Astrocyte of the cerebellum (primary cell): ENCODE measurements around the gene TEAD2.

Experiments used
- DNase-seq: peaks from one replicate; pipeline ENCODE4 v3.0.0-alpha.2; 2011; ENCODE audit warnings: low read depth
- H3K4me3 ChIP-seq: 2 replicates; pipeline ENCODE4 v1.5.1; 2011; ENCODE audit warnings: mild to moderate bottlenecking, low read depth, low read length, moderate library complexity
- in situ Hi-C: cut with HindIII; loops from 2 replicates; pipeline ENCODE4 v1.10.0; 2017; ENCODE audit warnings: low sequenced_read_pairs
- TF ChIP-seq, protein P1 (sequence below): IDR thresholded peaks from 2 replicates; pipeline ENCODE4 v1.5.1; 2012; ENCODE audit warnings: low read length, low read depth, moderate library complexity, mild to moderate bottlenecking; ENCODE audit errors: missing control alignments

Gene TEAD2

DNA sequence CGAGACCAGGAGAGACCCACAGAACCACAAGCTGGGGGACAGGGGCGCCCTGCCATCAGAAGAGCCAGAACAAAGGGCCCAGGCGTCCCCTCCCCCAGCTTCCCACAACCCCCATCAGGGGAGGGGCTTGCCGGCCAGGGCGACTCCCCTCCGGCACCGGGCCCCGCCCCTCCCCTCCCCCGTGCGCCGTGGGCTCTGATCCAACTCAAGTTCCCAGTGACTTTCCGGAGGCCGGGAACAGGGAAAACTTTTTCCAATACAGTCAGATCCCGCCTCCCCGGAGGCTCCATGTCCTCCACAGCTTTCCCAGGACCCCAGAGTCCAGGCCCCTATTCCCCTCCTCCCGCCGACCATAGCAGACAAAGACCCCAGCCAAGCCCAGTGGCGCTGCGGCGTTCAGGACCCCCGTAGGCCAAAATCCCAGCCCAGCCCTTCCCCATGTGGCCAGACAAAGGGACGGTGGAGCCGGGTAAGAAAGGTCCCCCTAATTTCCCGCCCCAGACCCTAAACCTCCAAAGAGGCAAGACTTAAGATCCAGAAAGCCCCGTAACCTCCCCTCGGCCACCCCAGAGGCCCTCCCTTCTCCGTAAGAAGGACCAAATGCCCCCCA, 673 bp downstream of the TEAD2 start:
- DNase-seq = peak; percentile 53
- in situ Hi-C loops = no loop called here
- TF ChIP-seq, protein P1, sequence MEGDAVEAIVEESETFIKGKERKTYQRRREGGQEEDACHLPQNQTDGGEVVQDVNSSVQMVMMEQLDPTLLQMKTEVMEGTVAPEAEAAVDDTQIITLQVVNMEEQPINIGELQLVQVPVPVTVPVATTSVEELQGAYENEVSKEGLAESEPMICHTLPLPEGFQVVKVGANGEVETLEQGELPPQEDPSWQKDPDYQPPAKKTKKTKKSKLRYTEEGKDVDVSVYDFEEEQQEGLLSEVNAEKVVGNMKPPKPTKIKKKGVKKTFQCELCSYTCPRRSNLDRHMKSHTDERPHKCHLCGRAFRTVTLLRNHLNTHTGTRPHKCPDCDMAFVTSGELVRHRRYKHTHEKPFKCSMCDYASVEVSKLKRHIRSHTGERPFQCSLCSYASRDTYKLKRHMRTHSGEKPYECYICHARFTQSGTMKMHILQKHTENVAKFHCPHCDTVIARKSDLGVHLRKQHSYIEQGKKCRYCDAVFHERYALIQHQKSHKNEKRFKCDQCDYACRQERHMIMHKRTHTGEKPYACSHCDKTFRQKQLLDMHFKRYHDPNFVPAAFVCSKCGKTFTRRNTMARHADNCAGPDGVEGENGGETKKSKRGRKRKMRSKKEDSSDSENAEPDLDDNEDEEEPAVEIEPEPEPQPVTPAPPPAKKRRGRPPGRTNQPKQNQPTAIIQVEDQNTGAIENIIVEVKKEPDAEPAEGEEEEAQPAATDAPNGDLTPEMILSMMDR = no peak
- H3K4me3 ChIP-seq = peak overlapping the region; percentile 94

DNA sequence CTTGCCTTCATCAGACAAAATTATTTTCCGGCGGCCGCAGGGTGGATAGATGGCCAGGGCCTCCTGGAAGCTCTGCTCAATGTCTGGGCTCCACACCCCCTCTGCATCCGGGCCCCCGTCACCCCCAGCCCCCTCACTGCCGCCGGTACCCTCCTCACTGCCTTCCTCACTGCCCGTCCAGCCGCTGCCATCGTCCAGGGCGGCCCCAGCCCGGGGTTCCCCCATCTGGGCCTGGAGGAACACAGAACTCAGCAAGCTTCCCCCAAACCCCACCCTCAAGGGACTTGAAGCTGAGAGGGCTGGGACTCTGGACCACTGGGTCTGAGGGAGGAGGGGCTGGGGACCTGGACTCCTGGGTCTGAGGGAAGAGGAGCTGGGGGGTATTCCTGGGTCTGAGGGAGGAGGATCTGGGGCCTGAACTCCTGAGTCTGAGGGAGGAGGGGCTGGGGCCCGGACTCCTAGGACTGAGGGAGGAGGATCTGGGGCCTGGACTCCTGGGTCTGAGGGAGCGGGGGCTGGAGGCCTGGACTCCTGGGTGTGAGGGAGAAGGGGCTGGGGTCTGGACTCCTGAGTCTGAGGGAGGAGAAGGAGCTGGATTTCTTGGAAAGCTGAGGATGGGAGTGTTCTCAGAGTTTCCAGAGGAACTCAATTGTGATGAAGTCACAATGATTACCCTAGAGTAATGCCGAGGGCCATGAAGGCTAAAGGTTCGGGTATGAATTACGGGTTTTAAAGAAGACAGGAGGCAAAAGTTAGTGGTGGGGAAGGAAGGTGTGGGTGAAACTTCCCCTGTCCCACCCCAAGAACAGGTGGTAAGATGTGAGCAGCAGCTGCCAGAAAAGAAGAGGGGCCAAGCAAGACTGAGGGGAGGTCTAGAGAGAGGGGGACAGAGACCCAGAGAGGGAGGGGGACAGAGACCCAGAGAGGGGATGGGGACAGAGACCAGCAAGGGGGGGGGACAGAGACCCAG, 2.1 kb downstream of the TEAD2 start:
- TF ChIP-seq, protein P1 = no peak
- no peak for DNase-seq
- in situ Hi-C loops = no loop called here
- H3K4me3 ChIP-seq = peak overlapping the region; percentile 94

DNA sequence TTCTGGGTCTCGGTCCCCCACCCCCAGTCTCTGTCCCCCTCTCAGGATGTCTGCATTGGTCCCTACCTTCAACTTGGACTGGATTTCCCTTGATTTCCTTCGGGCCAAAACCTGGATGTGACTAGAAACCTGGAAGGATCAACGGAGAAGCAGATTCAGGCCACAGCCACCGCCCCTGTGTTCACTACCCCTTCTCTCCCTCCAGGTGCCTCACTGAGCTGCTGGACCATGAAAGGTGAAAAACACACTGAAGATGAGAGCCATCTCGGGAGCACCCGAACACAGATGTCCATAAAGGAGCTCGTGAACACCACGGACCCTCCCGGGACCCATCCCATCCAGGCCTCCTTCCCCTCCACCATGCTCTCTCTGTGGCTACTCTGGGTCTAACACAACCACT, 5.0 kb downstream of the TEAD2 start:
- H3K4me3 ChIP-seq = no peak overlapping the region
- DNase-seq = no peak
- in situ Hi-C loops = no loop called here
- TF ChIP-seq, protein P1 = no peak

DNA sequence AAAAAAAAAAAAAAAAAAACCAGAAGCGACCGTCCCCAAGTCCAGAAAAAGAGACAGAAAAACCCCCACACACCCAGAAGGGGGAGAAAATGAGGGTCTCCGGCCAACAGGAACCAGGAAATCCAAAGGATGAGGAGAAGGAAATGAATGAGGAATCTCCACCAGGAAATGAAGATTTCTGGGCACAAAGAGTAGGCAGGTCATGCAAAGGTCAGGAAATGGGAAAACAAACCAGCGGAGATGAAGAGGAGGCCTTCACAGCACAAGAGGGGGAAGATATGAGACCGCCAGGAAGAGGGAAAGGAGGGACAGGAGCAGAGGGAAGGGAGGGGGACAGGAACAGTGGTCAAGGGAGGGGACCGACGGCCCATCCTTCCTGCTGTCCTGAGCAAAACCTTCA, 5.8 kb downstream of the TEAD2 start:
- H3K4me3 ChIP-seq = no peak overlapping the region
- in situ Hi-C loops = no loop called here
- no peak for DNase-seq
- TF ChIP-seq, protein P1 = no peak

DNA sequence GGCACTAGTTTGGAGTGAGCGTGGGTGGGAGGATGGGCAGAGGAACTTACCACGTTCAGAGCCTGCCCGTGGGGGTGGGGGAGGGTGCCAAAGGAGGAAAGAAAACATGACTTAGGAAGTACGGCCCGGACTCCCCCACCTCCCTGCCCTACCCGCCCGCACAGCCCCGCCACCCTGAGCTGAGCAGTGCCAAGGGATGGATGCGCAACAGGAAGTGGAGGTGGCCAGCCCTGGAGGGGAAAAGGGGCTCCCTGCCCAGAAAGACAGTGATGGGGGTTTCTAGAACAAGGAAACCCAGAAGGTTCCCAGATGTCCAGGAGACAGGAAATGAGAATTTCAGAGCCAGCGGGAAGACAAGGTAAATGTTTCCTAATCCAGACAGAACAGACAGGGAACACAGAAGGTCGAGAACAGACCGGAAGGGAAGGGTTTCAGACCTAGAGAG, 6.3 kb downstream of the TEAD2 start:
- in situ Hi-C loops = no loop called here
- no peak overlapping the region for H3K4me3 ChIP-seq
- TF ChIP-seq, protein P1 = no peak
- DNase-seq = no peak

DNA sequence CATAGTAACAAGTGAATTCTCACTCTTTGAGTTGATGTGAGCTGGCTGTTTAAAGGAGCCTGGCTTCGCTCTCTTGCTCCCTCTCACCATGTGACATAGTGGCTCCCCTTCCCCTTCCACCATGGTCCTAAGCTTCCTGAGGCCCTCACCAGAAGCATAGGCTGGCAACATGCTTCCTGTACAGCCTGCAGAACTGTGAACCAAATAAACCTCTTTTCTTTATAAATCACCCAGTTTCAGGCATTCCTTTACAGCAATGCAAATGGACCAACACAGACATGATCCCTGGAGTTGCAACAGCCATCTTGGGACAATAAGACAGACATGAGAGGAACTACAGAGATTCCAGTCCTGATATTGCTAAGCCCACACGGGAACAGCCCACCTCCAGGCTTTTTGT, 12.6 kb downstream of the TEAD2 start:
- in situ Hi-C loops = no loop called here
- DNase-seq = no peak
- TF ChIP-seq, protein P1 = no peak
- no peak overlapping the region for H3K4me3 ChIP-seq
